ENCODE measurements around the gene CIROP. TPM values are rescaled to one million over a fixed set of nuclear protein-coding genes. Genes with fewer than 3 reads are reported as not detected.

The CIROP gene
- total RNA-seq, 1 experiment from 2014 or later: not detected

DNA sequence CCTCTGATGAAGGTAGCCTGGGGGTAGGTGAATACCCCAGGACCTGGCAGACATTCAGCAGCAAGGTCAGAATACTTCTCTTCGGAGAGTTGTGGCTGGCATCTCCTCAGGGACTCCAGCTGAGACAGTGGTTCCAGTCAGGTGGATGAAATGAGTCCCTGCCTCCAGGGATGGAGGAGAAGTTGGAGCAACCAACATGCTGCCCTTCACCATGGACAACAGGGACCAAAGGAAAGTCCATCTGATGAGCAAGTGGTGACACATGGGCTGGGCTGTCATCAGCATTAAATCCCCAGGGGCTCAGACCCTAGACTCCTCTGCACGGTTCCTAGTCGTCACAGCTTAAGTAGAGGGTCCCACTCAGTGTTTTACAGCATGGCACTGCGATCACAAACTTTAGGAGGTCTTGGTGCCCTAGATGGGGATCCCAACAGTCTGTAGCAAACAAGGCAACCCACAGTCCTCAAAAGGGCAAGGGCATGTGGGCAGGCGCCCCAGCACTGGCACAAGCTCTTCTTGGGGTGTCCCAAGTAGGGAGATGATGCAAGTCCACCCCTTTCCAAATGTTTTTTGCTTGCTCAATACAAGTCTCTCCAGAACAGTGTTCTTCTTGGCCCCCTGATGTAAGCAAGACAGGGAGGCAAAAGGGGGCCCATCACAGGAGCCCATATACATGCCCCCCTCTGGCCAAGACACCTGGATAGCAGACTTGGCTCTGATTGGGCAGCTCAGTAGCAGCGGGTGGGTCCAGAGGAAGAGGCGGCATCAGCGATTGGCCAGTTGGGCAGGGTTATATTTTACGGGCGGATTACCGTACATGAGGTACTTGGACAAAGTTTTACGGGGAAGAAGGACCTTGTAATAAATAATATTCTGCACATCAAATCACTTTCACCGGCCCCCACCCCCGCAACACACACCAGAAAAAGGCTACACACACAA lies 36.7 kb downstream of the CIROP start:
- no peak for DNase-seq (ENCODE audit: low spot score)

DNA sequence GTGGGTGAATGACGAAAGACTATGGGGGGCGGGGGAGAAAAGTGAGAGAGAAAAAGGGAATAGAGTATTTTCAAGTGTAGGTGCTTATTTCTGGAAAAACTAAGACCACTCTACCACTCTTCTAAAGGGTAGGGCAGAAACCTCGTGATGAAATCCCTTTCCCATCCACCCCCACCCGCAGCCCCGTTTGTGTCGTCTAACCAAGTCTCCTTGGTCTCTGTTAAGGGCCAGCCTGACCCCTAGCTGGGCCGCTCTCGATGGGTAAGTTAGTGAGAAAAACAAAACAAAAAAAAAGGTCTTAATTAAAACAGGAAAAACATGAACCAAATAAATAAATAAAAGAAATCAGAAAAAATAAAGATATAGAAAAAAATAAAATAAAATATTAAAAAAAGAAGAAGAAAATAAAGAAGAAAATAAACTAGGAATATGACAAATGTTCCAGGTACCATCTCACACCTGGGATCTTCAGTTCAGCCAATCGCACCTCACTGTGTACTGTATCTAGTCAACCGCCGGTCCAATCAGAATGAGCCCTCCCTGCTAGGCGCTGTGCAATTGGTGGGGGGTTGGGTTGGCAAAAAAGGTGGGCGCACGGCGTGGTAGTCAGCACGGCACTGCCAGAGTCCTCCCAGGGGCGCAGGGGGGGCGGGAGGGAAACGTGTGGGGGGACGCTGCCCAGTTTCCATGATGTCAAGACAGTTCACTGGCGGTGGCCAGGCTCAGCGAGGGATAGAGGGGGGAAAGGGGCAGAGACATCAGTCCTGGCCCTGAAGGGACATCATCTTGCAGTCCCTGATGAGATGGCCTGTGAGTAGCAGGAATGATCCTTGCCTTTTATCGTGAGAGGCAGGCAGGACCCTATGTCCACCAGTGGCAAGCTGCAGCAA lies 37.7 kb downstream of the CIROP start:
- DNase-seq (ENCODE audit: low spot score): no peak

DNA sequence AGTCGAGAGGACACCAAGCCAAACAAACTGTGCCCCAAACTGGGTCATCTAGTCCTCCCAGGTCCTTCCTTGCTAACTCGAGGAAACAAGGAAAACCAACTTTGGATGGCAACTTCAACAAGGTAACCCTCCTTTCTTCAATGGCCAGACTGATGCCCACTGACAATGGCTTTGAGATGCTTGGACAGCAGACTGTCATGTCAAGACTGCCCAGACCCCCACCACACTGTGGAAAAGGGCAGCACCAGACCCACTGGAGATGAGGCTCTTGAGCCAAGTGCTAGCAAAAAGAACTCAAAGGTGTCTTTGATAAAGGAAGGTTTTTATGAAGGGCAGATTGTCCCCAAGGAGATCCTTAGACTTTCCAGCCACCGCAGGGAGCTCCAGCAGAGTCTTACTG lies 38.4 kb downstream of the CIROP start:
- DNase-seq (ENCODE audit: low spot score): no peak

DNA sequence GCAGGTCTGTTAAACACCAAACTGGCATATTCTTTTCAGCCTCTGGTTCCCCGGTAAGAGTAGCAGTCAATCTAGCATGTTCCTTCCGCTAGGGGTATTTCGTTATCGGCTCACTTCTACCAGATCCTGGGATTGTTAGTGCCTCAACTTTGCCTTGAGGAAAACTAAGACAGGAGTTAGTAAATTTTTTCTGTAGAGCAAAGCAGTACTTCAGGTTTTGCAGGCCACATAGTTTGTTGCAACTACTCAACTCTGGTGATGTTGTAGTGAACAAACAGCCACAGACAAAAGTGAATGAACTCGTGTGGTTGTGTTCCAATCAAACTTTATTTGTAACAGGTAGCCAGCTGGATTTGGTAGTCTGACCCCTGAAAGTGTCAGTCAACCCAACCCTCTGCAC lies 41.2 kb downstream of the CIROP start:
- DNase-seq (ENCODE audit: low spot score): no peak

DNA sequence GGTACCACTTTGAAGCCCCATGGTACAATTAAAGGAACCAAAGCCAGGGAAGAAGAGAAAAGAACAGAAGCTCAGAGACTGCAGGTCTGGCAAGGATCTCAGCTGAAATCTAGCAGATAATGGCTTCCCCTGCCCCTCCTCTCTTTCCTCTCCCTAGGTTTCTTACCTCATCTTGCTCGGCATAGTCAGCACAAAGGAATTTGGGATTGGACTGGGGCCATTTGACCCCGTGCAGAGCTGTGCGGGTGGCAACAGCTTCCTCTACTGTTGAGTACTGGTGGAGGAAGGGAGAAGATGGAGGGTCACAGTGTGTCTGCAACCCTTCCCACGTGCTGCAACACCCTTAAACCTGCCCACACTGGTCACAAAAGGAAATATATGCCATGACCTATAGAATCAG lies 42.8 kb downstream of the CIROP start:
- peak; percentile 42 for DNase-seq (ENCODE audit: low spot score)

GRCh38 chr14:23060536-23061260 lies 44.1 kb downstream of the CIROP start:
- DNase-seq (ENCODE audit: low spot score): no peak

- no peak for DNase-seq (ENCODE audit: low spot score)
Measured at GRCh38 chr14:23058654-23059504, 45.9 kb downstream of the CIROP start.

GRCh38 chr14:23057757-23058653 lies 46.8 kb downstream of the CIROP start:
- DNase-seq (ENCODE audit: low spot score): peak; percentile 89

GRCh38 chr14:23056956-23057756 lies 47.6 kb downstream of the CIROP start, which contains the start of gene CDH24:
Gene CDH24, minus strand, starts transcription at chr14:23057520. Its CDS starts 1,787 bp downstream, at chr14:23055733.
- peak; percentile 42 for DNase-seq (ENCODE audit: low spot score)

DNA sequence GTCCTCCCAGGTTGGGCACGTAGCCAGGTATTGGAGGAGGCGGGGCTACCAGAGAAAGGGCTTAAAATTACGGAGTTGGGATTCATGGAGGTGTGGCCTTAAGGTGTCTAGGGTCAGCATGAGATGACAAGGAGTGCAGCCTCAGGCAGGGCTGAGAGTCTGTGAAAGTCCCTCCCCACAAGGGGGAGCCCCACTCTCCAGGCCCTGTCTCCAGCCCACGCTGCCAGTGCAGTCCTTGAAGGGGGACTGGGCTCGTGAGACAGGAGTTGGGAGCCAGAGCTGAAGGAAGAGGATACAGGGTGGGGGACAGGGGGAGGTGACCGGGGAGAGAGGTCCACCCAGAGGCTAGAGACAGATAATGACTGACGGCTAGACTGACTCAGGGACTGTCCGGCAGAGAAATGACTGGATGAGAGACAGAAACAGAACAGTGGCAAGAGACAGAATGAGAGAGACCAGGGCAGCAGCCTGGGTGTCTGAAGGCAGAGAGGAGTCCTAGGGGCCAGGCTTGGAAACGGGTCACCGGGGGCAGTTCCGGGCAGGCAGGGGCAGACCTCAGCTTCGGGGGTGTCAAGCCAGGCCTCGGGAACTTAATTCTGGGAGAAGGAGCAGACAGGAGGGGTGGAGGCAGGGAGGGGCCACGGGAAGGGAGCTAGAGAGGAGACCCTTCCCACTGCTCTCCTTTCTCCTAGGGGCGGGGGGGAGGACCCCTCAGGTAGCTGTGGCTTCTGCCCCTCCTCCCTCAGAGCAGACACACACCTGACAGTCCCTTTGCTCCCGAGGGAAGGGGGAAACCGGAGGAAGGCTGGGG lies 48.4 kb downstream of the CIROP start:
- DNase-seq (ENCODE audit: low spot score): peak; percentile 82

- DNase-seq (ENCODE audit: low spot score): no peak
Measured at GRCh38 chr14:23055621-23056144, 49.1 kb downstream of the CIROP start.

GRCh38 chr14:23055147-23055550 lies 49.6 kb downstream of the CIROP start:
- DNase-seq (ENCODE audit: low spot score): no peak

DNA sequence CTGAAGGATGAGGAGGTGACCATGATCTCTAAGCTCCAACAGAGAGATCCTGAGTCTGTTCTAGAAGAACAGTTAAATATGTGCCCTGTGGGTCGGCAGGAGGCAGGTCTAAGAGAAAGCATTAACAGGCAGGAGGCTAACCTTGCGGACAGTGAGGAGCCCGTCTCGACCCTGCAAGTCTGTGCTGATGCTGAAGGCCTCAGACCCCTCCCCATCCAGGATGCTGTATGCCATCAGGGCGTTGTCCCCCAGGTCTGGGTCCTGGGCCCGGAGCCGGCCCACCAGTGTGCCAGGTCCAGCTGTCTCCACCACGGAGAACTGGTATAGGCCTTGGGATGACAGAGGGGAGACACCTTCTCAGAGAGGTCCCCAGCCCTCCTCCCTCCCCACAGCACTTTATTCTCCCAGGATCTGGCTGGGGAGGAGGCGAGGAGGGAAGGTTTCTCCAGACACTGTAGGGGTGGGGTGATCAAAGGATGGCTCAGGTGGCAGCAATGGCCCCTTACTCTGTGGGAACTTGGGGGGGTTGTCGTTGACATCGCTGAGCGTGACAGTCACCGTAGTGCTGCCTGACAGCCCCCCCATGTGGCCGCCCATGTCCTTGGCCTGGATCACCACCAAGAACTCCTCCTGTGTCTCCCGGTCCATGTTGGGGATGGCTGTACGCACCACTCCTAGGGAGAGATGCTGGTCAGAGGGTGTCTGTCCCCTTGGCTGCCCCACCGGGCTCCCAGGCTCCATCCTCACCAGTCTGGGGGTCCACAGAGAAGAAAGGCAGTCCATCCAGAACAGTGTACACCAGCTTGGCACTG lies 50.6 kb downstream of the CIROP start:
- DNase-seq (ENCODE audit: low spot score): no peak

DNA sequence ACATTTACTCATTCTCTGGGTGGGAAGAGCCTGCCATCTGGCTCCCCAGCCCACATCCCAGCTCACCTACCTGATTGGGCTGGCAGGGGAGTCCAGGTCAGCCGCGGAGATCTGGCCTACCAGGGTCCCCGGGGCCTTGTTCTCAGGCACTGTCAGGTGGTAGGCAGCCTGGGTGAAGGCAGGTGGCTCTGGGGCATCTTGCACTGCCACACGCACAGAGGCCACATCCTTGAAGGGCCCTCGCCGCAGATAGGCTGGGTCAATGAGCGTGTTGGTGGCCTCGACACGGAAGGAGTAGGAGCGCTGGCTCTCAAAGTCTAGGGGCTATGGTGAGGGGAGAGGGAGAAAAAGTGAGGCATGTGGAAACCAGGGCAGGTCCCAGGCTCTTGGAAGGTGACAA lies 51.4 kb downstream of the CIROP start:
- no peak for DNase-seq (ENCODE audit: low spot score)

DNA sequence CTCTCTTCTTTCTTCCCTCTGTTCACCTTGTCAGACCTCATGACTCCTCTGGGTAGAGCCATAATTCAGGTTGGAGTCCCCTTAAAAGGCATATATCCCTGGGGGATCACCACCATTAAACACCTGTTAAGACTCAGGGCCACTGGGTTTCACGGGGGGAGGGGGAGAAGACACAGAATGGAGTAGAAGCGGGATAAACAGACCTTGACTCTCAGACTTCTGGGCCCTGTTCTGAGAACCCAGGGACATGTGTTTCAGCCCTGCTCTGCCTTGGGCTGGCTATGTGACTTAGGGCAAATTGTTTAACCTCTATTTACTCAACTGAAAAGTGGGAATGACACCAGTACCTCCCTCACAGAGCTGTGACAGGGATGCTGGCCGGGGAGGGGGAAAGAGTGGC lies 52.1 kb downstream of the CIROP start:
- DNase-seq (ENCODE audit: low spot score): no peak

- peak; percentile 9 for DNase-seq (ENCODE audit: low spot score)
Measured at GRCh38 chr14:23052182-23052623, 52.6 kb downstream of the CIROP start.

Measured in HT-29 (cell line).